GM18508 (cell line): ENCODE measurements around the gene MGAT1.

Experiments used
- ATAC-seq: cut with Tn5 transposase; IDR thresholded peaks from one replicate; pipeline ENCODE4 v1.9.1; 2021; ENCODE audit warnings: moderate number of reproducible peaks; ENCODE audit not compliant: insufficient read depth, unreplicated experiment

MGAT1 gene

DNA sequence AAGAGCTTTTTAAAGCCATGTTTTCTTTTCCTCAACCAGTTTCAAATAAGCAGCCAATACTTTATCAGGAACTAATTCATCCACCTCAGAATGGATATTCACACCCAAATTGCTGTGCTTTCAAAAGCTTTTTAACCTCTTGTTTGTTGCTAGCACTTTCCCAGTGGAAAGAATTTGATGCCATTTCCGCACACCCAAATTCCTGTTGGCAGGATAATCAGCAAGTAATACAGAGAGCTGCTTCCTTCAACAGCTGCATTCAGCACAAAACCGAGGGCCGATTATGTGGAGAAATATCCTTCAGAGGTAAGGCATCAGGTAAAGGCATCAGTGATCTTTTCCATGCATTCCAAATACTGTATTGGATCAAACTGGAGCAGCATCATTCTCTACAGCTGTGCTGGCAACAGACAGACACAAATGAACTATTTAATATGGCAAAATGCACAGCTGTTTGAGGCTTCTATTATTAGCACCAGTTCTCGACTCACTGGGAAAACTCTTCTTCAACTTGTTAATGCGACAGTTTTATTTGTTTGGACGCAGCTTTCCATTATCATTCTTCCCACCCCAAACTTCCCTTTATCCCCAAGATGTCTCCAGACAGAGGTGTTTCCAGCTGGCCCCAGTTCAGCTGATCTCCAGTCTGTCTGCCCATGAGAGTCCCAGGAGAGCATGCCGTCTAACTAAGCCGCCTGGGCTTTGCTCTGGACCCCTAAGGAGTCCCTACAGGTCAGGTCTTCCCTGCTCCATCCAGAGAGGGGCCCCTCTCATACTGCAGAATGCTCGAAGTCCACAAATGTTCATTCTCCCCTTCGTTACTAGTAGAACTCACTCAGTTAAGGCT is 22.2 kb upstream of the MGAT1 start:
- no peak for ATAC-seq

DNA sequence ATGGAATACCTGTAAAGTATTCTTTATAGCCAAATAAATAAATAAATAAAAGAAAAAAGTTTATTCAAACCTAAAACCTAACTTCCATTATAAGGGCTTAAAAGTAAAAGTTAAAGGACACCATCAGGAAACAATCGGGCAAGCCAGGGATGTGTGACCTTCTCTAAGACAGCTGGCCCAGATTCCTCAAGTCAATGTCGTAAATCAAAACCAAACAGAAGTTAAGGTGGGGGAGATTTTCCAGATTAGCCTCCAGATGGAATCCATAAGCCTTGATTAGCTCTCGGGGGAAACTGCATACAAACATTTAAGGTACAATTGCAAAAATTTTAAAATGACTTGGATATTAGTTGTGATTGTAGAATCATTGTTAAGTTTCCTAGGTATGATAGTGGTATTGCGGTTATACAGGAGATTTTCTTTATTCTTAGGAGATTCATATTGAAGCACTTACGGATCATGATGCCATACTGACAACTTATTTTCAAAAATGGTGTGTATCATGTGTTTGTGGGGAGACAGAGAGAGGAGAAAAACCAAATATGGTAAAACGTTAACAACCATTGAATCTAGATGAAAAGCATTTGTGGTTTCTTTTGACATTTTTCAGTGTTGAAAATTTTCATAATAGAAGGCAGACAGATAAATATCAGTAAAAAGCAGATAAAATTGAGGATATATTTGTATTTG is 21.5 kb upstream of the MGAT1 start:
- no peak for ATAC-seq

DNA sequence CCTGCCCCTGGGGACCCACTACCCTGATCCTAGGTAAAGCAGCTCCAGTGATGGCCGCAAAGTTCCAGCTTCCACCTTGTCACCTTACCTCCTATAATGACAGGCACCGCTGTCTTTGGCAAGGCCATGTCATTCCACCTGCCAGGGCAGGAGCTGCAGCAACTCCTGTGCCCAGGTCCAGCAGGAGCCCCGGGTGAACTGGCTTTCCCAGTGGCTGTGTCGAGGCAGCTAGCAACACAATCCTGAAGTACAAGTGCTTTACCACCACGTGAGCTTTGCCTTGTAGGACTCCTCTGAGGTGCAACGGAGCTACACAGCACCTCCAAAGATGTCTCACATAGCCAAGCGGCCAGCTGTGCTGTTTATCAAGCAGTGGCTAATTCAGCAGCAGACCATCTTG is 20.7 kb upstream of the MGAT1 start:
- ATAC-seq = no peak

DNA sequence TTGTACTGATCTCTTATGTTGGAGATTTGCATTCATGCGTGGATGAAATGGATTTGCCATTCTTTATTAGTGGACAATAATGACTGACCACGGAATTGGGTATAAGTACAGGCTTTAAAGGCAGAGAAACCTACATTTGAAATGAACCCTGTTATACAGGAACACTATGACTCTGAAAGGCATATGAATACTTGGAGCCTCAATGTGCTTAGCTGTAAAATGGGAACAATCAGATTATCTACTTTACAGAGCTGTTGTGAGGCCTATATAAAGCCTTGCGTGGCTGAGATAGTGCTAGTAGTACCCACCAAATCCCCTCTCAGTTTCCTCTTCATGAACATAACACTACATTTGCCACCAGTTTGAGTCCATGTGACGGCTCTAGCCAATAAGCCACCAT is 18.9 kb upstream of the MGAT1 start:
- no peak for ATAC-seq

DNA sequence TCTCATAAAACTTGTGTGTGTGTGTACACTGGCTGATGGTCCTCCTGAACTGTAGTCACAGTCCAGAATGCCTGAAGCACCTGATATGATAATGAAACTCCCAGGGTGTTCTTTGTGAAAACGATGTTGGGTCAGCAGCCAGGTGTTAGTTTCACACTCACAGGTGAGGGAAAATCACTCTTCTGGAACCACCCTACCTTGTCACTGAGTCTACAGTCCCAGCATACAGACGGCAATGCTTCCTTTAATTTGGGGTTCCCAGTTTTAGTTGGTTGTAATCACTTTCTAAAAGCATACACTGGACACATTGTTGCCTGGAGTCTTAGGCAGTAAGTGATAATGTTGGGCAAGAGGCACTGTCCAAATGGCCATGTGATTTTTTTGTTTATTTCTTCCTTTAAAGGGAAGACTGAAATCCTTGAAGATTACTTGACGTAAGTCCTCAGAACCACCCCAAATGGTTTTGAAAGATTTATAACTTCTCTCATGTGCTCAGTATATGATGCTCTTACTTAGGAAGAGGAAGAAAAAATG is 18.2 kb upstream of the MGAT1 start:
- no peak for ATAC-seq

DNA sequence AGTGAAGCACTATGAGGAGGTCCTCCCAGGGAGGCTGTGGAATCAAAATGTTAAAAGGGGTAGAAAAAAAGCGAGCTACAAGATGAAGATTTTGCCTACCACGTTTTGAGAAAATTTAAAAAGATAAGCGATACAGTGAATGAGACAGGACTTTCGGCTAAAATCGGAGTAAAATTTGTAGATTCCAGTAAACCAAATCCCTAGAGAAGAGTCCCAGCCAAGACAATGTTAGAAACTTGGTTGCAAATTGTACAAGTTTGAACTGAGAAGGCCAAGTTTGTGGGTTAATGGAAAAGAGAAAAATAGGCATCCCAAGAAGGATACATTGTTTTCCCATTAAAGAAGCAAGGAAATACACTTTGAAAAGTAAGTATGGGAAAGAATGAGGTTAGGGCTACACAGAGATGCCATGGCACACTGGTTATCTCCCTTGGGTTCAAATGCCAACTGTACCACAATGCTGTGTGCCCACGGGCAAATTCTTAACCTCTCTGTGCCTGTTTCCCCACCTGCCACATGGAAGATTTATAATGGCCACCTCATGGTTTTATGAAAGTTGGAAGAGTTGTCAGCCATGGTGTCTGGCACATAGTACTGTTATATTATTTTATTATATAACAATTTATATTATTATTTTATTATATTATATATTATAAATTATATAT is 16.2 kb upstream of the MGAT1 start:
- ATAC-seq = no peak

DNA sequence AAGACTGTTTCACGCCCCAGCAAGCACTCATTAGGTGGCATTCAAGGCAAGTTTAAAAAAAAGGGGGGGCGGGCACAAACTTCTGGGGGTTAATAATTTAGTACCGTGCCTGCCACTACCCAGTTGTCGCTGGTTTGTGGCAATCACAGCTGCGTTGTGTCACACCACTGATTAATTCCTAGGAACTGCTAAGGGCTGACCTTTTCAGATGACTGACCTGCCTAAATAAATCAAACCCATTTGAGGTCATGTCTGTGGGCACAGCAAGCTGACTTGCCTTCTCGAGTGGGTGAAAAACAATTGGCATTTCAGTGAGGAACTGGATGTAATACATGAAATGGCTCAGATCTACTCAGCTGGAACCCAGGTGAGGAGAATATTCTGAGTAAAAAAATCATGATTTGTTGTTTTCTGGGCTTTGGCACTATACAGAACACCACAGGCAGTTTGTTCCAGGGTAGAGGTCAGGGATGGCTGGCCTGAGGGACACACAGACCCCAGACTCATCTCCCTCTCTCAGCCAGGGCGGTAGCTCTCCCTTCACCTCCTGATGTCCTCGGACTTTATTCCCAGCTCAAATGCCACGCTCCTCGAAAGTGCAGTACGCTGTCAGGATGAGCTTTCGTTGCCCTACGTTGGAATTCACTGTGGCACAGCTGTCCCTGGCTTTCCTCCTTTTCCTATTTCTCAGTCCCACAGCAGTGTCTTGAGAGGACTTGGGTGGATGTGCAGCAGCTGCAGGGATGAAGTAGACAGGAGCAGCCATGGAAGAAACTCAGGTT is 15.5 kb upstream of the MGAT1 start:
- no peak for ATAC-seq

DNA sequence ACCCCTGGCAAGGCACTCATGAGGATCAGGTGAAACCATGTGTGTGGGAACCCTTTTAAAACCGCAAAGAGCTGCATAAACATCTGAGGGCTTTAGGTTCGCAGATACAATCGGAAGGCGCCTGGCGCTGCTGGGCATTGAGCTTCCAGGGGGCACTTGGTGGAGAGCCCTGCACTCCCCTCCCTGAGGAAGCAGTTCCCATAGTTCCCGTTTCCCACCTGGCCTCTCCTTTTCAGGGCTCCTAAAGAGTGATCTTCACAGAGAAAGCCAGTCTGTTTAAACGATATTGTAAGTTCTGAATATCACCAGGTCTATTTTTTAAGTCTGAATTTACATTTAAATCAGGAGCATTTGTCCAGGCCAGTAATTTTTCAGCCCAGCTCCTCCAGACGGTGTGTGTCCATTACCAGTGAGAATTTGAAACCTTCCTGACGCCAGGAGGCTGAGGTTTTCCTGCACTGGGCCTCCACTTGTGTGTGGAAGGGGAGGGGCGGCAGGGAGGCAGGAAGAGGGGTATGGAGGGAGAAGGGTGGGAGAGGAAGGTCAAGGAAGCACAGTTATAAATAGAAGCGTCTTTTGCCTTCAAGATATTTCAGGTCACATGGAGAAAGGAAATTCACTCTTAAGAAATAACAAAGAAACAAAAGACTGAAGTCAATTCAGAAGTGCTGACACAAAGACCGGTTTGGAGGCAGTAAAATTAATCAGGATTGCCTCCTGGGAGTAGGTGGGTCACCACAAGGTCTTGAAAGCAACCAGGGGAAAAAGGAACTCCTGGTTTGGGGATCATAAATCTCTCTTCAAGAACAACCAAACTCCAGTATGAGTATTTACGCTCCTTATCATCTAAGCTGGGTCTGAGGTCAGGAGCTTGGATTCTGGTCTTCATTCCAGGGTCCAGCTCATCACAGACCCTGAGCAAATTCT is 14.3 kb upstream of the MGAT1 start:
- no peak for ATAC-seq

DNA sequence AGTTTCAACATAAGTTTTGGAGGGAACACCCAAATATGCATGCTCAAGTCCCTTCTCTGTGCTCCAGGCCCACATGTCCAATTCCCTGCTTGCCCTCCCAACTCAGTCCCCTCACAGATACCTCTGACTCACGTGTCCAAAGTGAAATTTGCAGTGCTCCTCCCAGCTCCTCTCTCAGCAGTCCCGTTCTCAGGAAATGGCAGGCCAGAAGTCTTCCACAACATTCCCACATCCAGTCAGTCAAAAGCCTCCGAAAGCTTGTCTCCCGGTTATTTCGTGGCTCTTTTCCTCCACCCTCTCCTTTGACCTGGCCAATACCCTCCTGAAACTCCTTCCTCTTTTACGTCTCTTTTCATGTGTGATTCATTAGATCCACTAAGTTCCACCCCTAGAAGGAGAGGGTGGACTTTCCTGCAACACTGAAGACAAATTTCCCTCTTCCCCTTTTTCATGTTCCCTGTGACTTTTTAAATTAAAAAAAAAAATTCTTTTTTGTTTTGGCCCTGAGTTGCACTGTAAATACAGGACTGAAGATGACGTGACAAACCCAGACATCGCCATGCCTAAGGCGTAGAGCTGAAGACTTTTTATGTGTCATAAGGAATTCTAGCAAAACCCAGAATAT is 12.8 kb upstream of the MGAT1 start:
- ATAC-seq = no peak

DNA sequence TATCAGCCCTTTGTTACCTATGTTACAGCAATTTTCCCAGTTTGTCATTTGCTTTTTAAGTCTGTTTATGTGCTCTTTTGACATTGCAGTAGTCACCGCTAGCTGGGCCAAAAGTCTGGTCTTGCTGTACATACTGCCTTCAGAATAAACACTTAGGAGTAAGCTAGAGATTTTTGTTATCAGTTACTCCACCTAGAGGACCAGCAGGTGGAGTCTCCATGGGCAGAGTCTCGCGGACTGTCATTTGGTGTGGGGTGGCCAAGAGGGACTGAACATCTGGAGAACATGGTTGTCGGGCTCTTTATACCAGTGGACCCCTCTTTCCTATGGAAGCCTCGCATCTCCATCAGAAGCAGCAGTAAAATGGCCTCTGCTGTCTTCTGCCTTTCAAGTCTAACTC is 10.8 kb upstream of the MGAT1 start:
- ATAC-seq = no peak

DNA sequence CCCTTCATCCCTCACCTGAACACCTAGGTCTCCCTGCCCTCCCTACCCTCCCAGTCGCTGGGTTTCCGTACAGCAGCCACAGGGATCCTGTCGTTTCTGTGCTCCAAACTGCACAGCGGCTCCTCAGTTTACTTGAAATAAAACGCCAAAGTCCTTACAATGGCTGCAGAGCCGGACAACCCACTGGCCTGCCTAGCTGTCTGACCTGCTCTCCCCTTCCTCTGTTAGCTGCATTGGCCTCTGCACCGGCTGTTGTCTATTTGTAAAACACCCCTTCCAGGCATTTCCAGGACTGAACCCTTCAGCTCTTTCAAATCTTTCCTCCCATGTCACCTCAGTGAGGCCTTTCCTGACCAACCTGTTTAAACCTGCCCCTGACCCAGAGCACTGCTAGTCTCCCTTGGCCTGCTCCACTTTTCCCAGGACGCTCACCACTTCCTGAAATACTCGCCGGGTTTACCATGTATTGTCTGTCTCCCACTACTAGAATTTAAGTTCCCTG is 9.1 kb upstream of the MGAT1 start:
- no peak for ATAC-seq

DNA sequence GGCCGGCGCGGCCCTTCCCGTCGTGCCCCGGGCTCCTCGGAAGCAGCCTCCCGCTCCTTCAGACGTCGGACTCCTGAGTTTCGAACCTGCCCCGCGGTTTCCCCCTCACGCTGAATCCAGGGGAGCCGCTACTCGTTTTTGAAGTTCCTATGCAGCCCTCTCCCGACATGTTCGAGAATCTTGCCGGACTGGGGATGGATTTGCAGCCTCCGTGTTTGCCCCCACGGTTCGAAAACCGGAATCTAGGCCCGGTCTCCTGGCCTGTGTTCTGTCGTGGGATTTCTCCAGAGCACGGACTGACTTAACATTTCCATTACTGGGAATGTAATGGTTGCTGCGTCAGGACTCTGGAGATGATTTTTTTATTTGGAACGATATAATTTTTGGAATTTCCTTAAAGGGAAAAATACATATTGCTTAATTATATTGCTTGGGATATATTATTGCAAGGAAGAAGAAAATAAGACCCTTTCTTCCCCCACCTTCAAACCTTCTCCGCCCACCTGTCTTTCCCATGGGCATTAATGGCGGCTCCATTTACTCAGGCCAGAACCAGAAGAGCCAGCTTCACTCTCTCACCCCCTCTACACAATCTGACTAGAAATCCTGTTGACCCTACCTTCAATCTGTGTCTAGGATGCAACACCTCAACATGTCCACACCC is 8.5 kb upstream of the MGAT1 start:
- no peak for ATAC-seq

DNA sequence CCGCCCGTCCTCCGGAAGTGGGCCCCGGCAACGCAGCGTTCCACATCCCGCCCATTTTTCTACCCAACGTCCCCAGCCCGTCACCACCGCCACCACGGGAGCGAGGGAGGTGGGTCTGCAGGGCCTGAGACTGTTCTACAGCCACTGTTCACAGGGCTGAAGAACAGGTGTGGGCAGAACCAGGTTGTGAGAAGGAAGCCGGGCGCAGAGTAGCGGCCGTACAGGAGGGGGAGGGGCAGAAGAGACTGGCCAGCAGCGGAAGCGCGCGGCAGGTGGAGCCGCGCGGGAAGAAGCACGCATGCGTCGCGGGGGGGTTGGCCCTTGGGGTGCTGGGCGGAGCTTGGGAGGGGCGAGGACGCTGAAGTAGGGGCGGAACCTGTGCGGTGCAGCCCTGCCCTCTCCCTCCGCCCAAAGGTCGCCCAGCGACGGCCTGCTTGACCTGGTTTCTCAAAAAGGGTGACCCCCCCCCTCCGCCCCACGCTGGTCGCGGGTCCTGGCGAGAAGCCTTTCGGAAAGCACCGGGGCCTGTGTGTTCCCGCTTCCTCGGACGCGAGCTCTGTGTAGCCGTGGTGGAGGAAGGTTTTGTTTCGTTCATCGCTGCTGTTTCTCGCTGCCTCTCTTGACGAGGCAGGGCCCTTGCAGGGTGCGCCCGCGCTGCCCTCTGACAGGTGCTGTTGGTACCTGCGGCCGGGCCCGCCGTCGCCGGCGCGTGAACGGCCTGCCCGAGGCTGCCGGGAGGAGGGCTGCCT is 7.8 kb upstream of the MGAT1 start:
- peak; percentile 28 for ATAC-seq

DNA sequence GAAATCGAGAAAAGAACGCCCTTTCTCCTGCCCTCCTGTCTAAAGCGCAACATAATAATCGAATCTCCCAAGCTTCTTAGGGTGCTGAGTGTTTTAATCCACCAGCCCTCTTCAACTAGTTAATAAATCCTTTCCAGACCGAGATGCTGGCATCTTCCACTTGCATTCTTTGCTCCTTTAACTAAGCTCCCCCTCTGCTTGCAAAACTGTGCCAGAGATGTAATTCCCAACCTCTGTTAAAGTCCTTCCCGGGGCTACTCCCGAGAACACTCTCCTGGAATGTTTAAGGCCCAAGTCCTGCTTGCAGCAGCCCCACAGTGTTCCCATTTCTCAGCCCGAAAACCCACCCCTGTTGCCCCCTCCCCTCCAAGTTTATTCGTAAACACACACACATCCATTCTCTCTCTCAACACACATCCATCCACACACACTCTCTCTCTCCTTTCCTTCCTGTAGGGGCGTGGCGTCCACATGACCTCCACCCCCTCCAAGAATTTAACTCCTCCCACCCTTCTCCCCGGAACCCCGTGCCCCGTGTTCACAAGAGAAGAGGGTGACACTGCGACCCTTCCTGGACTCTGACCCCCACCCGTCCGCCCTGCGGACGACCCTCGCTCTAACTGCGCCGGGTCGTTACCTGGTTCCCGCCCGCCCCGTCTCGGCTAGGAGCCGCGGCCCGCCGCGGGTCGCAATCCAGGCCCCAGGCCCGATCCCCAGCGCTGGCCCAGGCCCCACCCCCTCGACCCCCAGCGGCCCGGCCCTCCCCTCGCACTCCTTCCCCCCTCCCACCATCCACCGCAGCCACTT is 7.0 kb upstream of the MGAT1 start:
- peak; percentile 58 for ATAC-seq

DNA sequence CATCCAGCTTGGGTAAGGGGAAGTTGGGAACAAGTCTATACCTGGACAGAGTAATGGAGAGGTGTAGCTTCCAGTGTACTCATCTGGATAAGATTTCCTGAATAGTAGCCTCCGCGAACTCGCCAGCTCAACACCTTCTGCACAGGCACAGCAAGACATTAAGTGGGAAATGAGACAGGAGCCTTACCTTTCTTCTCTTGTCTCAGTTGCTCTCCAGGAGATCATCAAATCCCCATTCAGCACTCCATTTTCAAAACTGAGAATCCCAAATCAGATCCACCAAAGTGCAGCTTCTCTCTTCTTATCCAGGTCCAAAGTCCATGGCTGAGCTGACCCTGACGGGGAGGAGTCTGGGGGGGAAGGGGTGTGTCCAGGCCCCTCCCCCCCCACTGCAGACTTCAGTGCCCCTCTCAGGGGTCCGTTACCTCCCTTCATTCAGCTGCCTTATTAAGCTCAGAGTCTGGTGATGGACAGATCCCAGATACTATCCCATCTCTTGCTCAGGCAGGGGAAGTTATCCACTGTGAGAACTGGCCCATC is 5.9 kb upstream of the MGAT1 start:
- no peak for ATAC-seq

DNA sequence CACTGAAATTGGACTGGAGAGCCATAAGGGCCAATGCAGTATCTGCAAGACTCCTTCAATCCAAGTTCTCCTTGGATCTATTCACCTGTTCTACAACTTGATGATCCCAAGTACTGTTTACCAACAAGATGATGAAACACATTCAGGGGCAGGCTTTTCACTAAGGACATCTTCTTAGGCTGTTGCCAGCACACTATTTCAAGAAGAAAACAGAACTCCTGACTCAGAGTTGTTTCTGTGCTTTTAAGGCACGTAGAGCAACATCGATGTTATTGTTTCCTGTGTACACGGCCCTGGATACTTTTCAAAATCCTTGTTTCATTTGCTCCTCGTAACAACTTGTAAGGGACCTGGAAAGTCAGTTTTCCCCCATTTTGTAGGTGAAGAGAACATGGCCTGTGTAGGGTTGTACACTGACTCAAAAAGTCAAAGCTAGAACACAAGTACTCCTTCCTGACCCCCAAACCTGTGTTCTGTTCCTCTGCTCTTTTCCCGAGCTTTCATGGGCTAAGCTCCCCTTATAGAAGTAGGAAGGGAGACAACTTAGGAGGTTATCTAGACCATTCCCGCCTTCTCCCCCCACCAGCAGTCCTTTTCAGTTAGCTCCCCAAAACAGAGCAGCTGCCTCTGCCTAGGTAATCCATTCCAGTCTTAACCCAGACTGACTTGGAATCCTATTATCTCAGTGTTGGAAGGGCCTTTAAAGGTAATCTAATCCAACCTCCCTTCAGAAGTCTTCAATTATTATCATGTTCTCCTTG is 5.2 kb upstream of the MGAT1 start:
- no peak for ATAC-seq
